Measurements from ENCODE around the gene KIAA0825.

The KIAA0825 gene

DNA sequence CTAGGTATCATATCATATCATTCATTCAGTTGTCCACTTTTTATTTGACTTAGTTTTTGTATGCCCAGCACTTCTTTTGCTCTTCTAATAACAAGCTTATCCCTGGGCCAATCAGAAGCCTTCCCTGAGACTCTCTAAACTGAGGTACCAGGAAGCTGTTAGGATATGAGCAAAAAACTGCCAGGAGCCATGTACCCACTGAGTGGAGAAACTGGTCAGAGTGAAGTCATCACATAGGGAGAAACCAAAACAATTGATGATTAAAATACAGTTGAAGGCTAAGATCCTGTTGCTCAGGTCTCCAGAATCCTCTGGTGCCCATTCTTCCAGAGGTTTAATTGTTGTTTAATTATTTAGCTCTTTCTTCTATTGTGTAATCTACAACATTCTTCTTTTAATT is 120.2 kb downstream of the KIAA0825 start:
- no peak for TF ChIP-seq CTCF (IDR thresholded peaks at IDR 0.05; ENCODE audit: low read depth, low read length, missing control alignments)
- H3K4me3 ChIP-seq (replicated peaks; ENCODE audit: low read depth, low read length): no peak overlapping the region
- DNase-seq (ENCODE audit: extremely low read depth, low read depth): no peak

DNA sequence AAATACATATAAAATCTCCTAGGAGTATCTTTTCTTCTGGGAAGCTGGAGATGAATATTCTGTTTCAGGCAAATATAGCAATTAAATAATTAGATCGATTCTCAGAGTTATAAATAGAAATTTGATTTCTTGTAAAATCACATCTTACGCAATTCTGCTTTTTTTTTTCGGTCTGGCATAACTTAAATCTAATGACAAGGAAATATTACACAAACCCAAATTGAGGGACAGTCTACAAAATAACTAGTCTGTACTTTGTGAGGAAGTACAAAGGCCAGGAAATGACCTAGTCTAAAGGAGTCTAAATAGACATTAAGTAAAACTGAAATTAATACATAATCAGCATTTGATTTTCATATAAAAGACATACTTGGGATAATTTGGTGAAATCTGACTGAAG is 133.3 kb downstream of the KIAA0825 start:
- DNase-seq (ENCODE audit: extremely low read depth, low read depth): no peak
- no peak for TF ChIP-seq CTCF (IDR thresholded peaks at IDR 0.05; ENCODE audit: low read depth, low read length, missing control alignments)
- no peak overlapping the region for H3K4me3 ChIP-seq (replicated peaks; ENCODE audit: low read depth, low read length)

DNA sequence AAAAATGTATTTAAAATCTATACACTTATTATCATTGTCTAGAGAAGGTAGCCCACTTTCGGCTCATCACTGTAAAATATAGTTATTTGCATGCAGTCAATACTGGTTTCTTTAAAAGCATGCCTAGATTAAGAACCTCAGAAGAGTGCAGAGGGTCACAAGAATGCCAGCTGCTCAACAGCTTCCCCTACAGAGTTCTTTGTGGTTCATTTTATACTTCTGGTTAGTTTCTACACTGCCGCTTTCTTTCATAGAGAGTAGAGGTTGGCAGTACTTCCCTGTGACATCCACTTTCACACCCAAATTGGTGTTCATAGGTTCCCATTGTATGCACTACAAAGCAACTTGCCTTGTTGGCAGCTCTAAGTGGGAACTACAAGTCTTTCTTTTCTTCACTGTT is 137.3 kb downstream of the KIAA0825 start:
- no peak for TF ChIP-seq CTCF (IDR thresholded peaks at IDR 0.05; ENCODE audit: low read depth, low read length, missing control alignments)
- DNase-seq (ENCODE audit: extremely low read depth, low read depth): no peak
- no peak overlapping the region for H3K4me3 ChIP-seq (replicated peaks; ENCODE audit: low read depth, low read length)

DNA sequence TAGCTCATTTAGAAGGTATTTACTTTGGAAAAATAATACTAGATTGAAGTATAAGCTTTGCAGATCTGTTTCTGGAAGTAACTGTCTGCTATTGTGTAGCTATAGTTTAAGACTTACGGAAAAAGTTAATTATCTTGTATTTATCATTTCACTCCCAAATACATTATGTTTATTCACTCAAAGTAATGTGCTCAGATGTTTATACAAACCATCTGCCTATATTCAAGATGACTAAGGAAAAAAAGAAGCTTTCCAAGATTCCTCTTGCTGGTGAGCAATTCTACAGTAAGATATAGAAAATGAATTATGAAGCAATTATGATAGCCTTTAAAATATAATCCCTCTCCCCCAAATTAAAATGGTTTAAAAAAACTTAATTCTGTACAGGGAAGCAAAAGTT is 137.9 kb downstream of the KIAA0825 start:
- no peak overlapping the region for H3K4me3 ChIP-seq (replicated peaks; ENCODE audit: low read depth, low read length)
- no peak for TF ChIP-seq CTCF (IDR thresholded peaks at IDR 0.05; ENCODE audit: low read depth, low read length, missing control alignments)
- no peak for DNase-seq (ENCODE audit: extremely low read depth, low read depth)

GRCh38 chr5:94473936-94474335 is 144.5 kb downstream of the KIAA0825 start:
- no peak for DNase-seq (ENCODE audit: extremely low read depth, low read depth)
- H3K4me3 ChIP-seq (replicated peaks; ENCODE audit: low read depth, low read length): no peak overlapping the region
- no peak for TF ChIP-seq CTCF (IDR thresholded peaks at IDR 0.05; ENCODE audit: low read depth, low read length, missing control alignments)

DNA sequence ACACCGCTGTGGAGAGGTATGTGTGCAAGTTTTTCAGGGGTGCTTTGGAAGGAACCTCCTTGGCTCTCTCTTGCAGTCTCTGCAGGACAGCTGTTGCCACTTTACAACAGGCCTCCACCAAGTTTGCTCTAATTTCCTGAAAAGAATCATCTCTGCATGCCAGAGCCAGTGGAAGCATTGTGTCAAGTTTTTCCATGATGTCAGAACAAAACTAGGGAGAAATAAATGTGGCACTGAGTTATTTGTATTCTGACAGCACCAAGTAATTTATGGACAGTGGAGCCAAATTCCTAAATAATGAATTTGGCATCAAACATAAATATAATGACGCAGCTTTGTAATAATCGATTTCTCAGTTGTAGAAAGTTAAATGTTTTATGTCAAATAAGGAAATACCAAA is 146.9 kb downstream of the KIAA0825 start:
- TF ChIP-seq CTCF (IDR thresholded peaks at IDR 0.05; ENCODE audit: low read depth, low read length, missing control alignments): no peak
- H3K4me3 ChIP-seq (replicated peaks; ENCODE audit: low read depth, low read length): no peak overlapping the region
- no peak for DNase-seq (ENCODE audit: extremely low read depth, low read depth)

DNA sequence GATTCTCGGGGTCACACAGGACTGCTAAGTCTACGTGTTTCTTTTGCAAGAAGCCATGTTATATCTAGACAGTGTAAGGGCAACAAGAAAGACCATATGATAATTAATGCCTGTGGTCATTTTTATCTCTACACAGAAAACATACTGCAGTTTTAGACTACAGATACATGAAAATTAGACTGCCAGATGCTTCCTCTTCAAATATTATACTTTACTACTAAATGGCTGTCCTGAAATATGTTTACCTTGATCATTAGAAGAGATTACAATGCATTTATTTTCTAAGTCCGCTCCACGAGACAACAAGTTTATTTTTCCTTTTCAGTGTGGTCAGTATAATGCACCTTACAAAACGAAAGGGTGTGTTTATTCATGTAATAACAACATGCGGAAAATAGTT is 147.6 kb downstream of the KIAA0825 start:
- no peak for DNase-seq (ENCODE audit: extremely low read depth, low read depth)
- TF ChIP-seq CTCF (IDR thresholded peaks at IDR 0.05; ENCODE audit: low read depth, low read length, missing control alignments): no peak
- H3K4me3 ChIP-seq (replicated peaks; ENCODE audit: low read depth, low read length): no peak overlapping the region
